ENCODE measurements around the gene COPS8.

GRCh38 chr2:237039301-237040031 is 46.2 kb upstream of the COPS8 start:
- TF ChIP-seq CTCF (IDR thresholded peaks at IDR 0.05; ENCODE audit: poor library complexity) (no peak), EZH2 (IDR thresholded peaks at IDR 0.05; ENCODE audit: borderline replicate concordance) (no peak), EZH2phosphoT487 (IDR thresholded peaks at IDR 0.05; ENCODE audit: low read depth, severe bottlenecking, unreplicated experiment) (no peak)

All from hepatocyte (in vitro differentiated cells).